Osteoblast (primary cell): ENCODE results near the gene ACCSL. TPM values are rescaled to one million over a fixed set of nuclear protein-coding genes. Genes with fewer than 3 reads are reported as not detected.
A peak's percentile ranks its signal among the peaks of the same experiment; 100 is the strongest.

ENCODE experiments used
- DNase-seq: peaks from one replicate; pipeline ENCODE4 v3.0.0; 2011; ENCODE audit warnings: low spot score, mixed read lengths; ENCODE audit not compliant: insufficient read length; ENCODE audit errors: missing footprints
- H2AFZ ChIP-seq: 2 replicates; pipeline ENCODE4 v1.6.0; 2011; ENCODE audit warnings: mild to moderate bottlenecking, low read length
- H3K27ac ChIP-seq: 2 replicates; pipeline ENCODE4 v1.5.1; 2011; ENCODE audit warnings: mild to moderate bottlenecking, low read depth, low read length, moderate library complexity
- H3K27me3 ChIP-seq: 2 replicates; pipeline ENCODE4 v1.6.0; 2012; ENCODE audit warnings: mild to moderate bottlenecking, control low read depth, inconsistent platforms, low read length, moderate library complexity; ENCODE audit not compliant: insufficient read depth
- H3K36me3 ChIP-seq: 2 replicates; pipeline ENCODE4 v1.5.1; 2011; ENCODE audit warnings: mild to moderate bottlenecking, low read length, control low read depth, moderate library complexity; ENCODE audit not compliant: insufficient read depth
- H3K4me1 ChIP-seq: 2 replicates; pipeline ENCODE4 v1.5.1; 2011; ENCODE audit warnings: mild to moderate bottlenecking, low read length, control low read depth, moderate library complexity; ENCODE audit not compliant: insufficient read depth
- H3K4me2 ChIP-seq: 2 replicates; pipeline ENCODE4 v1.6.0; 2011; ENCODE audit warnings: mild to moderate bottlenecking, low read length; ENCODE audit not compliant: insufficient read depth
- H3K4me3 ChIP-seq: fragments of 200-600 bp; sonication (generic); 3 replicates; pipeline ENCODE4 v1.5.1; 2012; ENCODE audit warnings: mild to moderate bottlenecking, low read length, inconsistent platforms; ENCODE audit not compliant: insufficient read depth
- H3K79me2 ChIP-seq: 2 replicates; pipeline ENCODE4 v1.6.0; 2012; ENCODE audit warnings: mild to moderate bottlenecking, low read length, control low read depth, inconsistent platforms; ENCODE audit not compliant: insufficient read depth
- H3K9me3 ChIP-seq: 2 replicates; pipeline ENCODE4 v1.5.1; 2011; ENCODE audit warnings: low read depth, low read length, control low read depth
- H4K20me1 ChIP-seq: 2 replicates; pipeline ENCODE4 v1.6.0; 2012; ENCODE audit warnings: mild to moderate bottlenecking, low read length, control low read depth; ENCODE audit not compliant: insufficient read depth
- CTCF ChIP-seq: IDR thresholded peaks from 2 replicates; pipeline ENCODE4 v1.5.1; 2011; ENCODE audit warnings: mild to moderate bottlenecking, low read depth, low read length, moderate library complexity; ENCODE audit errors: extremely low read depth
- total RNA-seq: library from RNA; depleted of rRNA; stranded (reverse); fragments of >200 nt; gene quantifications from 2 replicates; pipeline ENCODE4 v1.2.3, GENCODE V29; 2012

The ACCSL gene
- total RNA-seq, 1 donor, result not detected

DNA sequence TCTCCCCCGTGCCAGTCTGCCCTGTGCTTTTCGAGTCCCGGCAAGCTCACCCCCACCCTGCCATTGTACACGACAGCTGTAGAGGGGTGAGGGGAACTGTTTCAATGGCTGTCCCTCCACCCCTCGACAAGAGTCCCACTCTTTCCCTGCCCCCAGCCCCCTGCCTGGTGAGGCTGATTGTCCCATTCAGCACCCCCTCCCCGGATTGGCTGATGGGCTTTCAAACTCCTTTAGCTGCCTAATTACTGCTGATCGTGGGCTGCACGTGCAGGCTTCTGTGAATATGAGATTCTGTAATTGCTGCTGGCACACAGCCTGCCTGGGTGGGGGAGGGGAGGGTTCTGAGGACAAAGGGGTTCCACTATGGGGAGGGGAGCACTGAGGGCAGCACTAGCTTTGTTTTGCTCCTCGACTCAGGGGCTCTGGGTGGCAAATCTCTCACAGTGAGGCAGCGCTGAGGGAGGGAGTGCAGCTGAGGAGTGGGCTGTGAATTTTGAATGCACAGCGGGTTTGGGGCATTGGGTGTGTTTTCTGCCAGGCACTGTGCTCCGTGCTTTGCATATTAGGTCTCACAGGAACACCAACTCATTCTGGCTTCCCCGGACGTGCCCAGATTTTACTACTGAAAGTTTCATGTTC lies 42.6 kb upstream of the ACCSL start:
- Histone ChIP-seq H3K27me3 (no peaks in the 10 kb centered on the region), H3K4me1 (peaks cover 5% of the 10 kb centered on the region), H2AFZ (no peak overlapping the region), H3K4me3 (no peak overlapping the region), H3K4me2 (no peak overlapping the region), H3K36me3 (no peaks in the 10 kb centered on the region), H3K27ac (no peak overlapping the region), H3K9me3 (no peaks in the 10 kb centered on the region), H3K79me2 (no peaks in the 10 kb centered on the region), H4K20me1 (no peaks in the 10 kb centered on the region)
- no peak for DNase-seq
- TF ChIP-seq CTCF, result no peak

DNA sequence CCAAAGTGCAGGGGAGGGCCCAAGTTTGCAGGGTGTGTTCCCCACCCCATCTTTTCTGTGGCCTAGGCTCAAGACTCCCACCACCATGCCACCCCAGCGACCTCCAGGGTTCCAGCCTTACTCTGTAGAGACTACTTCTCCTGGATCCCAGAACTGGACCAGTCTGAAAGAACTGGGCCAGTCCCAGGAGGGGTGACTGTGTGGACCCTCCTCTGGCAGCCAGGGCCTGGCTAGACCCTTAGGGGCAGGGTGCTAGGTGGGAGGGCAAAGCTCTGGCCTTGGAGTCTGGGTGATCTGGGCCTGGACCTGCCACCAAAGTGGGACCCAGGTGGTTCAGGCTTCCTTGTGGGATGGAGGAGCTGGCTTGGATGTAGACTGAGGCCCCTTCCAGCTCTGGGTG lies 41.8 kb upstream of the ACCSL start:
- TF ChIP-seq CTCF, result no peak
- Histone ChIP-seq H3K27ac (no peak overlapping the region), H3K4me1 (peaks cover 12% of the 10 kb centered on the region), H3K4me3 (no peak overlapping the region), H3K4me2 (no peak overlapping the region), H3K27me3 (no peaks in the 10 kb centered on the region), H2AFZ (no peak overlapping the region), H3K36me3 (no peaks in the 10 kb centered on the region), H3K9me3 (no peaks in the 10 kb centered on the region), H3K79me2 (no peaks in the 10 kb centered on the region), H4K20me1 (no peaks in the 10 kb centered on the region)
- no peak for DNase-seq

- no peaks in the 10 kb centered on the region for H3K79me2 ChIP-seq
- H3K4me2 ChIP-seq, result no peak overlapping the region
- H3K4me1 ChIP-seq, result peaks cover 18% of the 10 kb centered on the region
- H3K9me3 ChIP-seq, result no peaks in the 10 kb centered on the region
- no peaks in the 10 kb centered on the region for H3K36me3 ChIP-seq
- H3K4me3 ChIP-seq, result no peak overlapping the region
- DNase-seq, result peak; percentile 3
- no peak overlapping the region for H3K27ac ChIP-seq
- no peak overlapping the region for H2AFZ ChIP-seq
- H4K20me1 ChIP-seq, result no peaks in the 10 kb centered on the region
- no peak for TF ChIP-seq CTCF
- H3K27me3 ChIP-seq, result no peaks in the 10 kb centered on the region
Observed at GRCh38 chr11:44006917-44007361, 40.8 kb upstream of the ACCSL start.

DNA sequence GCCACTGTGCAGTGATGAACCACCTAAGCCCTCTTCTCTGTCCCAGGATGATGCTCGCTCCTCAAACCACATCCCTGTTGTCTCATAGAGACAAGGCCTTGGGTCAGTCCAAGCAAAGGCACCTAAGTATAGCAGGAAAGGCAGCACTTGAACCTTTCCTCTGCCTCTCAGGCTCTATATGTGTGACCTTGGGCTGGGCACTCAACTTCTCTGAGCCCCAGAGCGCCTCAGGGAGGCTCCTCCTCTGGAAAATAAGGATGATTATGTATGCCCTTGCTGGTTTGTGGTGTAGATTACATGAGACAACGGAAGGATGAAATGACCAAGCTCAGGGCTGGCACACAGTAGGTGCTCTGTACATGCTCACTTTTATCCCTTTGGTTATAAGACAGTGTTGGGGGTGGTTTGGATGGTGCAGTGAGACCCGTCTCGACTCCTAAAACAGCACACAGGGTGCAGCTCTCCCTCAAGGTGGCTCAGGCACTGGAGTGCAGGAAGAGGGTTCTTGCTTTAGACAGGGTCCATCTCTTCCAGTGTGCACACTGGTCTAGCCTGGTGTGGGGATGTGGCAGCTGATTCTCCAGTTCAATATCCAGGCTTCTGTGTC lies 40.2 kb upstream of the ACCSL start:
- H3K4me1 ChIP-seq, result peaks cover 23% of the 10 kb centered on the region
- no peaks in the 10 kb centered on the region for H4K20me1 ChIP-seq
- H3K27me3 ChIP-seq, result no peaks in the 10 kb centered on the region
- no peaks in the 10 kb centered on the region for H3K36me3 ChIP-seq
- no peak for TF ChIP-seq CTCF
- DNase-seq, result peak; percentile 42
- H2AFZ ChIP-seq, result no peak overlapping the region
- no peaks in the 10 kb centered on the region for H3K79me2 ChIP-seq
- no peak overlapping the region for H3K27ac ChIP-seq
- H3K9me3 ChIP-seq, result no peaks in the 10 kb centered on the region
- H3K4me3 ChIP-seq, result no peak overlapping the region
- H3K4me2 ChIP-seq, result no peak overlapping the region
